Cardiac muscle cell (in vitro differentiated cells and primary cell): ENCODE measurements around the gene SKOR1. TPM values are rescaled to one million over a fixed set of nuclear protein-coding genes. Genes with fewer than 3 reads are reported as not detected.
A peak's percentile ranks its signal among the peaks of the same experiment; 100 is the strongest.

Experiments used
- DNase-seq, 2 donors: peaks; one replicate each; pipeline versions ENCODE4 v3.0.0 to v3.0.0-alpha.2; 2010 to 2017; ENCODE audit warnings: low read depth in 1 of 2, low spot score in 1 of 2
- H3K27ac ChIP-seq: fragments of 200-600 bp; sonication (generic); 2 replicates; pipeline ENCODE4 v1.5.1; 2016
- H3K27me3 ChIP-seq: fragments of 200-600 bp; sonication (generic); 2 replicates; pipeline ENCODE4 v1.6.0; 2016; ENCODE audit warnings: control low read depth
- H3K36me3 ChIP-seq: fragments of 200-600 bp; sonication (generic); 2 replicates; pipeline ENCODE4 v1.5.1; 2016; ENCODE audit warnings: control low read depth
- H3K4me1 ChIP-seq: fragments of 200-600 bp; sonication (generic); 2 replicates; pipeline ENCODE4 v1.8.1; 2017; ENCODE audit warnings: low read depth, mild to moderate bottlenecking, mixed run types
- H3K4me3 ChIP-seq: fragments of 200-600 bp; sonication (generic); 2 replicates; pipeline ENCODE4 v1.5.1; 2016; ENCODE audit warnings: mild to moderate bottlenecking
- H3K9me3 ChIP-seq: fragments of 200-600 bp; sonication (generic); 2 replicates; pipeline ENCODE4 v1.5.1; 2017; ENCODE audit warnings: low read depth, mild to moderate bottlenecking, control low read depth
- polyA plus RNA-seq: library from polyadenylated mRNA; unstranded; fragments of >200 nt; fragmentation: Nextera tagmentation; extraction: Ambion mirVana; gene quantifications from 2 replicates; pipeline ENCODE4 v1.2.1, GENCODE V29; 2016
- total RNA-seq: library from RNA; depleted of rRNA; stranded (reverse); fragments of >200 nt; gene quantifications from 2 replicates; pipeline ENCODE4 v1.2.3, GENCODE V29; 2016
- TF ChIP-seq, protein P1 (sequence below): IDR thresholded peaks from 2 replicates; pipeline ENCODE4 v1.5.1; 2012; ENCODE audit warnings: low read depth, mild to moderate bottlenecking, low read length

Gene SKOR1
- total and polyA plus RNA-seq, 2 experiments from 2014 or later, result 1.1 TPM; not detected in 1

- no peak overlapping the region for H3K27ac ChIP-seq
- no peaks in the 10 kb centered on the region for H3K36me3 ChIP-seq
- DNase-seq, result no peak
- no peak overlapping the region for H3K4me3 ChIP-seq
- no peaks in the 10 kb centered on the region for H3K9me3 ChIP-seq
- H3K4me1 ChIP-seq, result no peaks in the 10 kb centered on the region
- TF ChIP-seq, protein P1, sequence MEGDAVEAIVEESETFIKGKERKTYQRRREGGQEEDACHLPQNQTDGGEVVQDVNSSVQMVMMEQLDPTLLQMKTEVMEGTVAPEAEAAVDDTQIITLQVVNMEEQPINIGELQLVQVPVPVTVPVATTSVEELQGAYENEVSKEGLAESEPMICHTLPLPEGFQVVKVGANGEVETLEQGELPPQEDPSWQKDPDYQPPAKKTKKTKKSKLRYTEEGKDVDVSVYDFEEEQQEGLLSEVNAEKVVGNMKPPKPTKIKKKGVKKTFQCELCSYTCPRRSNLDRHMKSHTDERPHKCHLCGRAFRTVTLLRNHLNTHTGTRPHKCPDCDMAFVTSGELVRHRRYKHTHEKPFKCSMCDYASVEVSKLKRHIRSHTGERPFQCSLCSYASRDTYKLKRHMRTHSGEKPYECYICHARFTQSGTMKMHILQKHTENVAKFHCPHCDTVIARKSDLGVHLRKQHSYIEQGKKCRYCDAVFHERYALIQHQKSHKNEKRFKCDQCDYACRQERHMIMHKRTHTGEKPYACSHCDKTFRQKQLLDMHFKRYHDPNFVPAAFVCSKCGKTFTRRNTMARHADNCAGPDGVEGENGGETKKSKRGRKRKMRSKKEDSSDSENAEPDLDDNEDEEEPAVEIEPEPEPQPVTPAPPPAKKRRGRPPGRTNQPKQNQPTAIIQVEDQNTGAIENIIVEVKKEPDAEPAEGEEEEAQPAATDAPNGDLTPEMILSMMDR, result no peak
- H3K27me3 ChIP-seq, result peaks cover 88% of the 10 kb centered on the region
Measured at GRCh38 chr15:67788986-67789385, 36.3 kb upstream of the SKOR1 start.

- TF ChIP-seq, protein P1, result no peak
- DNase-seq, result no peak
- no peak overlapping the region for H3K4me3 ChIP-seq
- H3K27ac ChIP-seq, result no peak overlapping the region
- no peaks in the 10 kb centered on the region for H3K36me3 ChIP-seq
- no peaks in the 10 kb centered on the region for H3K4me1 ChIP-seq
- peaks cover 70% of the 10 kb centered on the region for H3K27me3 ChIP-seq
- no peaks in the 10 kb centered on the region for H3K9me3 ChIP-seq
Measured at GRCh38 chr15:67790610-67791319, 34.5 kb upstream of the SKOR1 start.

GRCh38 chr15:67792250-67792942 is 32.9 kb upstream of the SKOR1 start:
- TF ChIP-seq, protein P1, result no peak

DNA sequence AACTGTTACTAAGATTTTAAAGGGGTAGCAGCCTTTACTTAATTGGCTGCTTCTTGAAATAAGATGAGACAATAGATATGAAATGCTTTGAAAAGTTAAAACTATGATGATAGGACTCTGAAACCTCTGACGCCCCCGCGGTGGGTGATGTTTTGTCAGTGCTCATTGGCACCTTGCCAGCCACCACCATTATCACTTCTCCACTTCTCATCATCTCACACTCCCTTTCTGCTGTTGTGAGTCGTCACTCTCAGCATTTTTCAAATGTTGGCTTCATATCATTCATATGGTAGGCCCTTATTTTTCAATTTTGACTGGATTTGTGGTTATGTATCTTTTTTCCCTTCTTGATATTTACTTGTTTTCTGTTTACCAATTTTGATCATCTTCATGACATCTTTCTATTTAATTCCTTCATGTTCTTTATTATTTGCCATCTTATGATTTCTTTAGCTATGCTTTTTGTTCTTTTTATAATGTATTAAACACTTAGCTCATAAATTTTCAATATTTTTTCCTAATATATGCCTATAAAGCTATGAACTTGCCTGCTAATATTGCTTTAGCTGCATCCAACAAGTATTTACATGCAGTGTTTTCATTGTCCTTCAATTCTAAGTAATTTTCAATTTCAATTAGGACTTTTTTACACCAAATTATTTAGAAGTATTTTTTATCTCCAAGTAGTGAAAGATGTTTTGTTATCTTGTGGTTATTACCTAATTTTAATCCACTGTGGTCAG is 30.3 kb upstream of the SKOR1 start:
- H3K27me3 ChIP-seq, result peaks cover 43% of the 10 kb centered on the region
- H3K4me3 ChIP-seq, result no peak overlapping the region
- TF ChIP-seq, protein P1, result no peak
- H3K27ac ChIP-seq, result no peak overlapping the region
- H3K4me1 ChIP-seq, result no peaks in the 10 kb centered on the region
- no peaks in the 10 kb centered on the region for H3K36me3 ChIP-seq
- DNase-seq, result no peak
- no peaks in the 10 kb centered on the region for H3K9me3 ChIP-seq

More at GRCh38 chr15:67792250-67792942, 32.9 kb upstream of the SKOR1 start:
- no peaks in the 10 kb centered on the region for H3K4me1 ChIP-seq
- no peaks in the 10 kb centered on the region for H3K9me3 ChIP-seq
- H3K36me3 ChIP-seq, result no peaks in the 10 kb centered on the region
- no peak overlapping the region for H3K27ac ChIP-seq
- no peak overlapping the region for H3K4me3 ChIP-seq
- H3K27me3 ChIP-seq, result peaks cover 58% of the 10 kb centered on the region
- no peak for DNase-seq

DNA sequence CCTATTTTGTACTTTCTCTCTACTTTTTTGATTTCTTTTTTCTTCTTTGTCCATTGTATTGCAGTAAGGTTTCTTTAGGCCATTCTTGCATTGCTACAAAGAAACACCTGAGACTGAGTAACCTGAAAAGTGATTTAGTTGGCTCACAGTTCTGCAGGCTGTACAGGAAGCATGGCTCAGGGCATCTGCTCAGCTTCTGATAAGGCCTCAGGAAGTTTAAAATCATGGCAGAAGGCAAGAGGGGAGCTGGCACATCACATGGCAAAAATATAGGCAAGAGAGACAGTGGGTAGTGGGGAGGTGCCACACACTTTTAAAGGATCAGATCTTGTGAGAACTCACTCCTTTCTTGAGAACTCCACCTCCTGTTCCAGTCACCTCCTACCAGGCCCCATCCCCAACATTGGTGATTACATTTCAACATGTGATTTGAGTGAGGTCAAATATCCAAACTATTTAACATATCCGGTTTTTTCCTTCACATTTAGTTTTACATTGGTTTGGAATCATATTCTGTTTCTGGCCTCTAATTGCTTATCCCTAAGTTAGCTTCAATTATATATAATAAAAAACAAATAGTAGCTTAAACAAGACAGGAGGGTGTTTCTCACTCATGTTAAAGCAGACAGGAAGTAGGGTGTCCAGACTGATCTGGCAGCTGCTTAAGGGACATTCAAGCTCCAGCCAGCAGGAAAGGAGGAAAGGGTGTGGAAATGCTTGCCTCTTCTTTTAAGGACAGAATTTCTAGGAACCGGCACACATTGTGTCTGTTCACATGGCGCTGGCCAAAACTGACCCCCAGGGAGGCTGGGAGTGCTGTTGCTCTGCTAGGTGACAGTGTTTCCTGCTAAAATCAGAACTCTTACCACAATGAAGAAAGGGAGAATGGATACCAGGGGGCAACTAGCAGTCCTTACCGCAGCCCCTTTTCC is 28.8 kb upstream of the SKOR1 start:
- no peaks in the 10 kb centered on the region for H3K9me3 ChIP-seq
- no peak overlapping the region for H3K27ac ChIP-seq
- peaks cover 42% of the 10 kb centered on the region for H3K27me3 ChIP-seq
- TF ChIP-seq, protein P1, result no peak
- no peak overlapping the region for H3K4me3 ChIP-seq
- H3K36me3 ChIP-seq, result no peaks in the 10 kb centered on the region
- H3K4me1 ChIP-seq, result no peaks in the 10 kb centered on the region
- DNase-seq, result peak in 1 of 2 donors; percentile 21
